Fibroblast of skin of left quadriceps (primary cell): ENCODE measurements around the gene KCNN3.
"Not testable (repeated sequence)": the region's sequence is repeated elsewhere in the genome, so short reads cannot be mapped to it uniquely, and the experiment has no call there.

Experiments
- DNase-seq, 2 experiments: peaks; one replicate each; pipeline ENCODE4 v3.0.0-alpha.2; 2013; ENCODE audit warnings: low read depth in 2 of 2

The KCNN3 gene

GRCh38 chr1:154703170-154703569 is 166.9 kb downstream of the KCNN3 start:
- no peak for DNase-seq

DNA sequence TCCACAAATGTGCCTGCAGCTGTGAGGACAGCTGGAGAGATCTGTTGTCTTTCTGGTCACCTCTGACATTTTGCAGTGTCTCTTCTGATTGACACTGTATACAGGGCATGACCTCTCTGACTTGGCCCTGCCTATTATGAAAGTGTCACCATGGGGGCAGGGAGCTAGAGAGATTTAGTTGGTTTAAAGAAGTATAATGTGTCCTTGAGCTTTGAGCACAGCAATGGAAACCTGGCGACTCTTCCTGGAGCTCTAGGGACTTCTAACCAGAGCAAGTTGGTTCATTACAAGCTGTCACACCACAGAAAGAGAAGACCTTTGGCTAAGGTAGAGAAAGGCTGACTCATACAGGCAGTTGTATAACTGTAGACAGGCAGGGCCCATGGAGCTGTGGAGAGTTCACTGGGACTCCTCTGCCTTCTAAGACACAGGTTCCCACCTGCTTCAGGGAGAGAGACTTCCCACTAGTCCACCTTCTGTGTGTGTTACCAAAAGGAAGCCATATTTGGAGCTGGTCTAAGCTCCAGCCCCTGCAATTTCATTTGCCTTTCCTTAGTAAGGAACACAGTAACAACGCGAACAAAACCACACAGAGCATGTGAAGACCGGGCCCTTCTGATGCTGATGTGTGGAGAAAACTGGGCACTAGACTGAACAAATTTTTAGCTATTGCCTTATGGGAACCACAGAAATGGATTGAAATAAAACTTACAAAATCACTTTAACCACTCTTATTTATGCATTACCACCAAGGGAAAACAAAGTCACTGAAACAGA is 171.6 kb downstream of the KCNN3 start:
- DNase-seq: no peak

DNA sequence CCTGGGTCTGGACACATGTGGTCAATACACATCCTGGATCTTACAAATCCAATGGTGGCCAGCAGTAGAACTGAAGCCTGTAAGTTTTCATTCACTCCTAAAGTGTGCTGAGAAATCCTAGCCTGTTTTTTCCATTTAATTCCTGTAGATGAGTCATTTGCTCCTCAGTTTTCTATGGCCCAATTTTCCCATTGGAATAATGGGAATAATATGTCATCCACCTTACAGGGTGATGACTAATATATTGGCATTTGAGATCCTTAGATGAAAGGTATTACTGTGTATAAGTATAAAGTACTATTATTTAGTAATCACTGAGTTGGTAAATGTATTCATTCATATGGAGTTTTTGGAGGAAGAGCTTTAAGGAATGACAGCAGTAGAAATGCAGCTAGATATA is 172.4 kb downstream of the KCNN3 start:
- no peak for DNase-seq

- DNase-seq: no peak
Observed at GRCh38 chr1:154696456-154696855, 173.6 kb downstream of the KCNN3 start.

DNA sequence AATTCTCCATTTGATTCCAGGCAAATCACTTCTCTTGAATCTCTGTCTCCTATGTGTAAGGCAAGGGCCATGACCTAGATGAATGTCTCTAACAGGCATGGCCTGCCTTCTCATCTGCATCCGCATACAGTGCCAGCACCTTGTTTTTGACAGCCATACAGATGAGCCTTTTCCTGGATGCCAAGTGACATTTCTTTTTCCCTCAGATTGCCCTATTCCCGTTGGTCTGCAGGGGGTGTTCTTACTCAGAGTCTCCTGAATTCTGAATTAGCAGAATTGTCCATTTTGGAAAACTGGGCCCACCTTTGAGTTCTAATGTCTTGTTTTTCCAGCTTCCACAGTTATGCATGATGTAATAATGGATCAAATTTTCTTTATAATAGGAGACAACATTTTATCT is 174.1 kb downstream of the KCNN3 start:
- DNase-seq: no peak

- no peak for DNase-seq
Observed at GRCh38 chr1:154694995-154695394, 175.1 kb downstream of the KCNN3 start.

GRCh38 chr1:154689083-154689482 is 181.0 kb downstream of the KCNN3 start:
- DNase-seq: no peak

DNA sequence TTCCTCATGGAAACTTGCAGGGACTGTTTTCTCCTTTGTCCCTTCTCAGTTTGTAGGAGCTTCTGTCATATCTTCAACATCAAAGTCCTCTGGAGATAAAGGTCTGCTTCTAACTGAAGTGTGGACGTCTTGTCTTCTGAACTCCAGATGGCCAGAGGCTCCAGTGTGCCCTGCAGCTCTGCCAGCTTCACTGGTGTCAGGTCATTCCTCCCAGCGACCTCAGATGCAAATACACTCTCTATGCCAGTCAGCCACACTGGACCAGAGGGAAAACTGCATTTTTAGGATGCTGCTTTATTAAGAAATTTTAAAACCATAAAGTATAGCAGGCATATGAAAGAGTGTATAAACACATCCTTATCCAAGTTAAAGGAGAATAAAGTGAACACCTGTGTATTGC is 183.6 kb downstream of the KCNN3 start:
- no peak for DNase-seq

DNA sequence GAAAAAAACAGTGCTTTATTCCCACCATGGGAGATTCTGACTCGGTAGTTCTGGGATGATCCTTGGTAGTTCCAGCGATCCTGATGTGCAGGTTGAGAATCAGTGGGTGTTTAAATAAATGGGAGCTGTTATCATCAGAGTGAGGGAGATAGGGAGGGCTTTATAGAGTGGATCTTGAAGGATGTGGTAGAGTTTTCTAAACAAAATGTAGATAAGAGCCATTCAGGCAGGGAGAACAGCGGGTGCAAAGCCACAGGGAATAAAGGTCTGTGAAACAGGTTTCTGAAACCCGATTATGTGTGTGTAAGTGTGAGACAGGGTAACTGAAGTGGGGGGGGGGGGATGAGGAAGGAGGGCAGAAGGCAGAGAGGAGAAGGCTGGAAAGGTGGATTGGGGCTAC is 186.3 kb downstream of the KCNN3 start:
- no peak for DNase-seq

- no peak for DNase-seq
Observed at GRCh38 chr1:154682254-154682653, 187.8 kb downstream of the KCNN3 start.

DNA sequence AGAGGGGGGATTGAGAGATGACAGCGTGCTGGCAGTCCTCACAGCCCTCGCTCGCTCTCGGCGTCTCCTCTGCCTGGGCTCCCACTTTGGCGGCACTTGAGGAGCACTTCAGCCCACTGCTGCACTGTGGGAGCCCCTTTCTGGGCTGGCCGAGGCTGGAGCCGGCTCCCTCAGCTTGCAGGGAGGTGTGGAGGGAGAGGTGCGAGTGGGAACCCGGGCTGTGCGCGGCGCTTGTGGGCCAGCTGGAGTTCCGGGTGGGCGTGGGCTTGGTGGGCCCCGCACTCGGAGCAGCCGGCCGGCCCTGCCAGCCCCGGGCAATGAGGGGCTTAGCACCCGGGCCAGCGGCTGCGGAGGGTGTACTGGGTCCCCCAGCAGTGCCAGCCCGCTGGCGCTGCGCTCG is 192.2 kb downstream of the KCNN3 start:
- not testable (repeated sequence) for DNase-seq

DNA sequence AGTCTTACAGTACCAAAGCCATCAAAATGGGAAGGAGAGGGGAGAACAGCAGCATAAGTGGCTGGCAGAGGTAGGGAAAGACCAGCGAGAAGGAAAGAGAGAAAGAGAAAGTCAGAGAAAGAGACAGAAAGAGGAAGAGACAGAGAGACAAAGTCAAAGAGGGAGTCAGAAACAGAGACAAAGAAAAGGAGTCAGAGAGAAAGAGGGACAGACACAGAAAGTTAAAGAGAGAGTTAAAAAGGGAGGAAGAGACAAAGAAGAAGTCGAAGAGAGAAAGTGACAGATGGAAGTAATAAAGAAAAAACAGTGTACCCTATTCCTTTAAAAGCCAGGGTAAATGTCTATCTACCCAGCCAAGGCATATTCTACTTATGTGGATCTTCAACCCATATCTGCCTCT is 193.2 kb downstream of the KCNN3 start:
- DNase-seq: not testable (repeated sequence)

DNA sequence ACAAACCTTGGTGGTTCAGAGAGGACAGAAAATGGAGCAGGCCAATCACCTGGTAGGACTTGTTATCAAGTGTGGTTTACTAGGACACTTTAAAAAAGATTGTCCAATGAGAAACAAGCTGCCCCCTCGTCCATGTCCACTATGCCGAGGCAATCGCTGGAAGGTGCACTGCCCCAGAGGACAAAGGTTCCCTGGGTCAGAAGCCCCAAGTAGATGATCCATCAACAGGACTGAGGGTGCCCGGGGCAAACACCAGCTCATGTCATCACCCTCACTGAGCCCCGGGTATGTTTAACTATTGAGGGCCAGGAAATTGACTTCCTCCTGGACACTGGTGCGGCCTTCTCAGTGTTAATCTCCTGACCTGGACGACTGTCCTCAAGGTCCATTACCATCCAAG is 195.6 kb downstream of the KCNN3 start:
- not testable (repeated sequence) for DNase-seq

GRCh38 chr1:154672245-154672644 is 197.8 kb downstream of the KCNN3 start:
- not testable (repeated sequence) for DNase-seq

DNA sequence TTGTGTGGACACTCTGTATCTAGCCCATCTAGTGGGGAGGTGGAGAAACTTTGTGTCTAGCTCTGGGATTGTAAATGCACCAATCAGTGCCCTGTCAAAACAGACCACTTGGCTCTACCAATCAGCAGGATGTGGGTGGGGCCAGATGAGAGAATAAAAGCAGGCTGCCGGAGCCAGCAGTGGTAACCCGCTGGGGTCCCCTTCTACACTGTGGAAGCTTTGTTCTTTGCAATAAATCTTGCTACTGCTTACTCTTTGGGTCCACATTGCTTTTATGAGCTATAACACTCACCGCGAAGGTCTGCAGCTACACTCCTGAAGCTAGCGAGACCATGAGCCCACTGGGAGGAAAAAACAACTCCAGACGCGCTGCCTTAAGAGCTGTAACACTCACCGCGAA is 198.7 kb downstream of the KCNN3 start:
- DNase-seq: not testable (repeated sequence)

GRCh38 chr1:154670310-154671270 is 199.5 kb downstream of the KCNN3 start:
- DNase-seq: not testable (repeated sequence)

- DNase-seq: peak; percentile 30 to 33
Observed at GRCh38 chr1:154669464-154670282, 200.4 kb downstream of the KCNN3 start.

DNA sequence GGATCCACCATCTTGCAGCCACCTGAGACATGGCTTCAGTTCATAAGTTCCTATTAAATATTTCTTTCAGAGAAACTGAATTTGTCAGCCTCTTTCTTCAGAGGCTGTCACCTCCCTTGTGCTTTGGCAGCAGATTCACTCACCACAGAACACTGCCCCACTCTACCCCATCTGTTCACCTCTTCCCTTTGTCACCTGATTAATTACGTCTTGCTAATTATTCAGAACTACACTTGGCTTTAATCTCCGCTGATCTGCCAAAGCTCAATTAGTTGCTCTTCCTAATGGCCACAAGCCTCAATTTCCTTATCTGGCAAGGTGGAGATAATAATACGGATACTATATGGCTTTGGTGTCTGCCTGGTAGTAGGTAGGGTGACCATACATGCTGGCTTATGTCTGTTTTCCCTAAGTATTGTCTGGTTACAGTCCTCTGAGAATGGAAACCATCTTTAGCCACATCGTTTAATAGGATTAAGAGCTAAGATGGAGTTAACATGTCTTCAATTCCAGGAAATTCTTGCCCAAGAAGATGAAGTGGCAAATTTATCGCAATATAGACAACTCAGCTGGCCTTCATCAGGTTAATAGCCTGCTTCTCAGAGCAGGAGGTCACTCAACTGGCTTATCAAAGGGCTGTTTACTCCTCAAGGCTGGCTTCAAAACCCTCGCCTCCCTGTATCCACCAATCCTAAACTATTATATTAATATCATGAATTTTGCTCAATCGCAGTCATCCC is 203.9 kb downstream of the KCNN3 start:
- DNase-seq: no peak

DNA sequence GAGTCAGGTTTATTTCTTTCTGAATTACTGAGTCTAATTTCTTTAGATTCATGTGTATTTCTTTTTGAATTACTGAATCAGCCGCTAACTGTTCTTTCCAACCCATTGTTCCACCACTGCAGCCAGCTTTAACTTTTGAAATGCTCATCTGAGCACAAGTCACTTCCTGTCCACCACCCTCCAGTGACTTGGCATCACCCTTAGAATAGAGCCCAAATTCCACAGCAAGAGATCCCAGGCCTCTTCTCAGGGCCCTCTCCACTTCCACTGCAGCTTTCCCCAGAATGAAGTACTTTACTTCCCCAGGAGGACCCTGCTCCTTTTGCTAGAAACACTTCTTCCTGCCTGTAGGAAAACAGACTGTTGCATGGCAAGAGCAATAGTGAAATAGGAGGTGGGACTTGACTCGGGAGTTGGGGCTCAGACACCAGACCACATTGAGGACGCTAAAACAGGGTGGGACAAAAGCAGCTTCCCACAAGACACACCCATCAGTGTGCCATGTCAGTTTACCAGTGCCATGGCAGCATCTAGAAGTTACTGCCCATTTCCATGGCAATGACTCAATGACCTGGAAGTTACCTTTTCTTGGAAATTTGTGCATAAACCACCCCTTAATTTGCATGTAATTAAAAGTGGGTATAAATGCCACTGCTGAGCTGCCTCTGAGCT is 205.6 kb downstream of the KCNN3 start:
- no peak for DNase-seq

DNA sequence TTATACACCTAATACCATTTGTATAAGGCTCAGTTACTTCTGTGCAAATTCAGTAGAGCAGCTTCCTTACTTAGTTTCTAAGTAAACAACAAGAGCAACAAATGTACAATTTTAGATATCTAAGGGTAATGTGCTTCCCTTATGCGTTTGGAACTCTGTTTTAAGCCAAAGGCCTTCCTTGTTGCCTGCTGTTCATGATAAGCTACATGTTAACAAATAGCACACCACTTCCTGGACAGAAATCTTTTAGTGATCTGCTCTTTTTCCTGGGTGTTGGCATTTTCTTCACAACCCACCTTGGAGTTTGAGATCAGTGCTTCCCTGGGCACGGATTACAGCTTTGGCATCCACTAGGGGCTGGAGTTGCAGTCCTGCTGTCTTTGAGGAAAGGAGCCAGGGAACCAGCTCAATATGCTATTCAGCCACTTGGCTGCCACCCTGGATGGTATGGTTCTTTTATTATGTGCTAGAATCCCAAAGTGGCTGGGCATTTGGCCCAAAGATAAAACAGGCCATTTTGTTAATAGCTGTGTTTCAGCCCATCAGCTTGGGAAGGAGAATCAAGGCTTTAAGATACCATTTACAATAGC is 206.5 kb downstream of the KCNN3 start:
- DNase-seq: no peak
